ENCODE results near the gene AP1S1. TPM values are rescaled to one million over a fixed set of nuclear protein-coding genes. Genes with fewer than 3 reads are reported as not detected.

Gene AP1S1
- total and polyA plus RNA-seq, 2 of the 13 experiments (the other 11 are each of a cell fraction or from before 2014, with no cell fraction given) = 57.5 to 68.1 TPM

DNA sequence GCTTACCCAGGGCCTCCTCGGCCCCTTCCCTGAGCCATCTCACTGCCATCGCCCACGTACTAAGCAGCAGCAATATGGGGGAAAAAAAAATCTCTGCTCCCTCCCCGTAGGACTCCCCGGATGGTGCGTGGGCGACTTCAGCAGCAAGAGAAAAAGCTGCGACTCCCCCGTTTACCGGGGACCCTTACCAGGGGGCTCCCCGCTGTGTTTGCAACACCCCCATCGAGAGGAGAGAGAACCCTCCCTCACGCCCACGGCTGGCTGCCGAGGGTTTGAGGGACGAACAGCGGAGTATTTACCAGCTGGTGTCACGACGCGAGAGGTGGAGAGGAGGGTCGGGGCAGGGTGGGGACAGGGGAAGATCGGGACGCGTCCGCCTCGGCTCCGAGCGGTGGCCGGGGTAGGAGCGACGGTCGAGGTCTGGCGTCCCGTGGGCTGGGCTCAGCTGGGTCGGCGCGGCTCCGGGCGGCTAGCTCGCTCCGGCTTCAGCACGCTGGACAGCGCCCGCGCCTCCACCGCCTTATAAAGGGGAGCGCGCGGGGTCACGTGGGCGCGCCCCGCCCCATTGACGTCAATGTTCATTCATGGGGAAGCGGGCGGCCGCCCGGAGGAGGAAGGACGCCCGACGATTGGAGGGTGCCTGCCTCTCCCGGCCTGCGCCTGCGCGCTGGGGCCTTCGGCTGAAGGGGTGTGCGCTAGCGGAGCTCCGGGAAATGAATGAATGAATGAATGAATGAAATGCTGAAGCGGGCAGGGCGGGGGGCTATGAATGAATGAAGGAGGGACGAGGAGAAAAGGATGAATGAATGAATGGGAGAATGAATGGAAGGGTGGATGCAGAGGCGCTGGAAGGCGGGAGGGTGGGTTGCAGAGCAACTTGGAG is 11.0 kb downstream of the AP1S1 start, which contains the start of gene VGF (continued):
- TF ChIP-seq, protein P1, sequence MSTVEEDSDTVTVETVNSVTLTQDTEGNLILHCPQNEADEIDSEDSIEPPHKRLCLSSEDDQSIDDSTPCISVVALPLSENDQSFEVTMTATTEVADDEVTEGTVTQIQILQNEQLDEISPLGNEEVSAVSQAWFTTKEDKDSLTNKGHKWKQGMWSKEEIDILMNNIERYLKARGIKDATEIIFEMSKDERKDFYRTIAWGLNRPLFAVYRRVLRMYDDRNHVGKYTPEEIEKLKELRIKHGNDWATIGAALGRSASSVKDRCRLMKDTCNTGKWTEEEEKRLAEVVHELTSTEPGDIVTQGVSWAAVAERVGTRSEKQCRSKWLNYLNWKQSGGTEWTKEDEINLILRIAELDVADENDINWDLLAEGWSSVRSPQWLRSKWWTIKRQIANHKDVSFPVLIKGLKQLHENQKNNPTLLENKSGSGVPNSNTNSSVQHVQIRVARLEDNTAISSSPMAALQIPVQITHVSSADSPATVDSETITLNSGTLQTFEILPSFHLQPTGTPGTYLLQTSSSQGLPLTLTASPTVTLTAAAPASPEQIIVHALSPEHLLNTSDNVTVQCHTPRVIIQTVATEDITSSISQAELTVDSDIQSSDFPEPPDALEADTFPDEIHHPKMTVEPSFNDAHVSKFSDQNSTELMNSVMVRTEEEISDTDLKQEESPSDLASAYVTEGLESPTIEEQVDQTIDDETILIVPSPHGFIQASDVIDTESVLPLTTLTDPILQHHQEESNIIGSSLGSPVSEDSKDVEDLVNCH (CRISPR knock-in tag; IDR thresholded peaks at IDR 0.05) = no peak
- TF ChIP-seq FOXA3 (CRISPR knock-in tag; IDR thresholded peaks at IDR 0.05) (peak; percentile 79), HOXA5 (CRISPR knock-in tag; IDR thresholded peaks at IDR 0.05) (peak; percentile 100), HMG20A (CRISPR knock-in tag; IDR thresholded peaks at IDR 0.05; ENCODE audit: borderline replicate concordance) (0 out of 2 replicates have a peak, but pooled peaks have one; percentile 34), PREB (CRISPR knock-in tag; IDR thresholded peaks at IDR 0.05) (peak; percentile 94; the same call in 1 of the 2 replicates), ZNF609 (CRISPR knock-in tag; IDR thresholded peaks at IDR 0.05; ENCODE audit: borderline replicate concordance) (peak; percentile 71; the same call in 1 of the 2 replicates), YEATS4 (CRISPR knock-in tag; IDR thresholded peaks at IDR 0.05; ENCODE audit: borderline replicate concordance) (peak; percentile 84), ZNF24 (IDR thresholded peaks at IDR 0.05) (peak; percentile 96), BRD4 (CRISPR knock-in tag; IDR thresholded peaks at IDR 0.05) (no peak)
- TF ChIP-seq, protein P2, sequence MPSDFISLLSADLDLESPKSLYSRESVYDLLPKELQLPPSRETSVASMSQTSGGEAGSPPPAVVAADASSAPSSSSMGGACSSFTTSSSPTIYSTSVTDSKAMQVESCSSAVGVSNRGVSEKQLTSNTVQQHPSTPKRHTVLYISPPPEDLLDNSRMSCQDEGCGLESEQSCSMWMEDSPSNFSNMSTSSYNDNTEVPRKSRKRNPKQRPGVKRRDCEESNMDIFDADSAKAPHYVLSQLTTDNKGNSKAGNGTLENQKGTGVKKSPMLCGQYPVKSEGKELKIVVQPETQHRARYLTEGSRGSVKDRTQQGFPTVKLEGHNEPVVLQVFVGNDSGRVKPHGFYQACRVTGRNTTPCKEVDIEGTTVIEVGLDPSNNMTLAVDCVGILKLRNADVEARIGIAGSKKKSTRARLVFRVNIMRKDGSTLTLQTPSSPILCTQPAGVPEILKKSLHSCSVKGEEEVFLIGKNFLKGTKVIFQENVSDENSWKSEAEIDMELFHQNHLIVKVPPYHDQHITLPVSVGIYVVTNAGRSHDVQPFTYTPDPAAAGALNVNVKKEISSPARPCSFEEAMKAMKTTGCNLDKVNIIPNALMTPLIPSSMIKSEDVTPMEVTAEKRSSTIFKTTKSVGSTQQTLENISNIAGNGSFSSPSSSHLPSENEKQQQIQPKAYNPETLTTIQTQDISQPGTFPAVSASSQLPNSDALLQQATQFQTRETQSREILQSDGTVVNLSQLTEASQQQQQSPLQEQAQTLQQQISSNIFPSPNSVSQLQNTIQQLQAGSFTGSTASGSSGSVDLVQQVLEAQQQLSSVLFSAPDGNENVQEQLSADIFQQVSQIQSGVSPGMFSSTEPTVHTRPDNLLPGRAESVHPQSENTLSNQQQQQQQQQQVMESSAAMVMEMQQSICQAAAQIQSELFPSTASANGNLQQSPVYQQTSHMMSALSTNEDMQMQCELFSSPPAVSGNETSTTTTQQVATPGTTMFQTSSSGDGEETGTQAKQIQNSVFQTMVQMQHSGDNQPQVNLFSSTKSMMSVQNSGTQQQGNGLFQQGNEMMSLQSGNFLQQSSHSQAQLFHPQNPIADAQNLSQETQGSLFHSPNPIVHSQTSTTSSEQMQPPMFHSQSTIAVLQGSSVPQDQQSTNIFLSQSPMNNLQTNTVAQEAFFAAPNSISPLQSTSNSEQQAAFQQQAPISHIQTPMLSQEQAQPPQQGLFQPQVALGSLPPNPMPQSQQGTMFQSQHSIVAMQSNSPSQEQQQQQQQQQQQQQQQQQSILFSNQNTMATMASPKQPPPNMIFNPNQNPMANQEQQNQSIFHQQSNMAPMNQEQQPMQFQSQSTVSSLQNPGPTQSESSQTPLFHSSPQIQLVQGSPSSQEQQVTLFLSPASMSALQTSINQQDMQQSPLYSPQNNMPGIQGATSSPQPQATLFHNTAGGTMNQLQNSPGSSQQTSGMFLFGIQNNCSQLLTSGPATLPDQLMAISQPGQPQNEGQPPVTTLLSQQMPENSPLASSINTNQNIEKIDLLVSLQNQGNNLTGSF (CRISPR knock-in tag; IDR thresholded peaks at IDR 0.05) = peak; percentile 99

All from HepG2 (cell line).